ENCODE measurements around the gene KIAA0930.

DNA sequence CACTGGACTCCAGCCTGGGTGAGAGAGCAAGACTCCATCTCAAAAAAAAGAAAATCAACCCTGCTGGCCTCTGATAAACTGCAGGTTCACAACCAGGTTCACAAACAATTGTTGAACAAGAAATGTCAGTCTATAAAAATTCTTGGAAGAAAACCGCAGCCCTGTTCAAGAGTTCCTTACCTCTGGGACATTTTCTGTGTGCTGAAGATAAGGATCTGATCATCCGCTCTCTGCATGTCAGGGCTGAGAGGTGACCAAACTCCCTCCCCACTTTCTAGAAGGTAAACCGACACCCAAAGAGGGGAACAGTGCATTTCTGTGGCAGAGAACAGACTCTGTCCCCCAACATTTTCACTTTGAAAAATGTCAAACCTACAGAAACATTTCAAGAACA lies 39.9 kb upstream of the KIAA0930 start:
- TF ChIP-seq EZH2 (IDR thresholded peaks at IDR 0.05; ENCODE audit: insufficient read depth, poor library complexity, severe bottlenecking): no peak
- TF ChIP-seq EZH2phosphoT487 (IDR thresholded peaks at IDR 0.05; ENCODE audit: insufficient read depth, low read depth): no peak

Measured in GM23248 (cell line).